NCI-H446 treated with DMSO at 0.1 percent for 48 hours (cell line): ENCODE results near the gene LY9.

Source experiments
- DNase-seq: peaks from one replicate; lab custom pipeline; 2025; lab: John Stamatoyannopoulos, UW

LY9 gene

DNA sequence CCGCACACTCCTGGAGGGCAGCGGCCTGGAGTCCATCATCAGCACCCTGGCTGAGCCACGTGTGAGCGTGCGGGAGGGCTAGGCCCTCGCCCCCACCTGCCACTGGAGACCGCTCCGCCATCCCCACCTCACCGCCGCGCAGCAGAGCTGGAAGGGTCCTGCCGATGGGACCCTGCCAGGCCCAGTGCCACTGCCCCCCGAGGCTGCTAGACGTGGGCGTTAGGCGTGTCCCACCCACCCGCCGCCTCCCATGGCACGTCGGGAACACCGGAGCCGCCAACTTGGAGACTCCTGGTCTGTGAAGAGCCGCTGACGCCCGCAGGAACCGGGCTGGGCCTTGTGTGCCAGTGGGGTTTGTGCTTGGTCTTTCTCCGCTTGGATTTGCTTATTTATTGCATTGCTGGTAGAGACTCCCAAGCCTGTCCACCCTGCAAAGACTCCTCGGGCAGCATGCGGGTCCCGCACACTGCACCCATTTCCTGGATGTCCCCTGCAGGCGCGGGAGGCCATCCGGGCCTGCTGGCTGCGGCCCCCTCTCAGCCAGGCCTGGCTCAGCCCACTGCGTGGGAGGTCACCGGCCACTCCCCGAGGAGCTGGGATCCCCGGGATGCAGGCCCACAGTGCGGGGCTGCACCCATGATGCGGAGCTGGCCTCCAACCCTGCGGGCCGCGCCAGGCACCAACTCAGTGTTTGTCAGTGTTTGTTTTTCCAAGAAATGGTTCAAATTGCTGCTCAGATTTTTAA lies 6.0 kb downstream of the LY9 start:
- no peak for DNase-seq

GRCh38 chr1:160806109-160806665 lies 10.2 kb downstream of the LY9 start:
- no peak for DNase-seq

DNA sequence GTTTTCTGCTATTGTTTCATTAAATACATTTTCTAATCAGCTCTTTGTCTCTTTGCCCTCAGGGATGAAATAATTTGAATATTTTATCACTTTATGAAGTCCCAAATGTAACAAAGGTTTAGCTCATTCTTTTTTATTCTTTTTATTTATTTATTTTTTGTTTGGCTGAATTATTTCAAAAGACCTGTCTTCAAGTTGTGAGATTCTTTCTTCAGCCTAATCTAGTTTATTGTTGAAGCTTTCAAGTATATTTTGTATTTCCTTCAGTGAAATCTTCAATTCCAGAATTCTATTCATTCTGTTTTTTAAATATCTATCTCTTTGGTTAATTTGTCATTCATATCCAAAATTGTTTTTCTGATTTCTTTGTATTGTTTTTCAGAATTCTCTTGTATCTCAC lies 10.8 kb downstream of the LY9 start:
- no peak for DNase-seq

DNA sequence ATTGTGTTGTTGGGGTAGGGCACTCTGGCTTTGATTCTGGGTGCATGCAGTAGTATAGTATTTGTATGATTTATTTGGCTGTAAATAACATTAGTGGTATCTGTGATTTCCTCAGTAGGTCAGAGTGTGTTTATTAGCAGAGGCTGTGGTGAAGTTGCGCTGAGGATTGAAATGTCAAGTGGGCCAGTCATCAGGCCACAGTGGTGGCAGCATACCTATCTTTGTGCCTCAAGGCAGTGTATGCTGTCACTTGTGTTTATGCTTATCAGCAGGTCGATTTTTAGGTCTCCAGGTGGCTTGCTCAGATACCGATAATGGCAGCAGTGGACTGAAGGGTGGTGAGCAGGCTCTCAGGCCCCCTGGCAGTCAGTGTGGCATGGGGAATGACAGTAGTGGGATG lies 11.3 kb downstream of the LY9 start:
- no peak for DNase-seq

DNA sequence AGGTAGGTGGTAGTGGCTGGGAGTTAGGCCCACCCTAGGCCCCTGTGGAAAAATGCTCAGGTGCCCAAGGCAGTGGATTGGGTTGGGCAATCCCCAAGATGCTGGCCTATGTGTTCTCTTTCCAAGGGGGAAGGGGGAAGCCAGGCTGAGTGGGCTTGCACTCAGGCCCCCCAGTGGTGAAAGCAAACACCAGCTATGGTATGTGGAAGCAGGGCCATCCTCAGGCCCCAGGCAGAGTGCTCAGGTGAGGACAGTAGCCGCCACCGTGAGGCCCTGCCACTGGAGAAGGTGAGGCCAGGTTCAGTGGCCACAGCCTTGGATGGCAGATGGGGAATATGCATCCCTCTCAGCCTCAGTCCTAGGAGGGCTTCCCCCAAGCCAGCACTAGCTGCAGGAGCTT lies 11.8 kb downstream of the LY9 start:
- no peak for DNase-seq

DNA sequence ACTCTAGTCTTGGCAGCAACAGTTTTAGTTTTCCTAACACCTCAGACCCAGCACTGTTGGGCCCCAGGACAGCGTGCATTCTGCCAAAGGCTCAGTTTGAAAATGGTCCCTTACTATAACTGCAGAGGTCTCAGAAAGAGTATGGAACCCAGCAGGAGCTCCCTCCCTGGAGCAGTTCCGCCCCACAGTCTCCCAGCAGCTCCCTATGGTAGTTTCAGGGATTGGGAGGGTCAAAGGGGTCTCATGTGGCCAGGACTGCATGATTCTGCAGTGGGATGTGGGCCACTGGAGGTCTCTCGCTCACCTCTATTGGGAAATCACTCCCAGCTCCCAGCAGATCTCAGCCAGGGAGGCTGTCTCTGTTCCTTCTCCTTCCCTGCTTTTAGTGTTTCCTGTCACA lies 12.3 kb downstream of the LY9 start:
- DNase-seq = no peak

- no peak for DNase-seq
Observed at GRCh38 chr1:160810486-160810885, 14.5 kb downstream of the LY9 start.

DNA sequence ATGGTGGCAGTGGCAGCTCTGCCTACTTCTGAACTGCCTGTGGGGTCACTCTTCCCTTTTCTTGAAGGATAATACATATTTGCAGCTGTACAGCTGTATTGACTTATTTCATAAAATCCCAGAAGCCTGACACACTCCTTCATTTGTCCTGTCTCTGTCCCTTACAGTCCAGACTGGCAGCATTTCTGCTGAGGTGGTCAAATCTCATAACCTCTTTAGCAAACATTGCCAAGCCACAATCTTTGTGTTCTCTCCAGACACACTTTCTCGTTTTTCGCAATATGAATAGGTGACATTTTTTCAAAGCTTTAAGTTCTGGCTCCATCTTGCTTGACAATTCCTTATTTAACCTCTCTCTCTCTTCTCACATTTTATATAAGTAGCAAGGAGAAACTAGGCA lies 15.2 kb downstream of the LY9 start:
- no peak for DNase-seq

DNA sequence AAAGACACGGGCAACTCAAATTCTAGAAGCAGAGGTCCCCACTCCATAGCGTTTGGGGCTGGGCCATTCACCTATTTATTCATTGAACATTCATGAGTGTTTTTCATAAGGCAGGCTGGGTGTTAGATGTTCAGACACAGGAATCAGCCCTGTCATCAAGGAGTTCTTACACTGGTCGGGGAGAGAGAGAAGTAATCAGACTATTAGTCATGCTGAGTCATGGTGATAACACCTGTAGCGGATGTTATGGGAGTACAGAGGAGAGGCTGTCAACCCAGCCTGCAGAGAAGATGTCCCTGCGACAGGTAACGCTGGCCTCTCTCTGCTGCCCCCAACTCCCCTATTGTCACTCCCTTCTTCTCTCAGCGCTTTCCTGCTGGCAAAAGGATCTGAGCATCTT lies 17.2 kb downstream of the LY9 start:
- DNase-seq = no peak

- no peak for DNase-seq
Observed at GRCh38 chr1:160814316-160814715, 18.3 kb downstream of the LY9 start.

GRCh38 chr1:160814856-160815255 lies 18.9 kb downstream of the LY9 start:
- no peak for DNase-seq

DNA sequence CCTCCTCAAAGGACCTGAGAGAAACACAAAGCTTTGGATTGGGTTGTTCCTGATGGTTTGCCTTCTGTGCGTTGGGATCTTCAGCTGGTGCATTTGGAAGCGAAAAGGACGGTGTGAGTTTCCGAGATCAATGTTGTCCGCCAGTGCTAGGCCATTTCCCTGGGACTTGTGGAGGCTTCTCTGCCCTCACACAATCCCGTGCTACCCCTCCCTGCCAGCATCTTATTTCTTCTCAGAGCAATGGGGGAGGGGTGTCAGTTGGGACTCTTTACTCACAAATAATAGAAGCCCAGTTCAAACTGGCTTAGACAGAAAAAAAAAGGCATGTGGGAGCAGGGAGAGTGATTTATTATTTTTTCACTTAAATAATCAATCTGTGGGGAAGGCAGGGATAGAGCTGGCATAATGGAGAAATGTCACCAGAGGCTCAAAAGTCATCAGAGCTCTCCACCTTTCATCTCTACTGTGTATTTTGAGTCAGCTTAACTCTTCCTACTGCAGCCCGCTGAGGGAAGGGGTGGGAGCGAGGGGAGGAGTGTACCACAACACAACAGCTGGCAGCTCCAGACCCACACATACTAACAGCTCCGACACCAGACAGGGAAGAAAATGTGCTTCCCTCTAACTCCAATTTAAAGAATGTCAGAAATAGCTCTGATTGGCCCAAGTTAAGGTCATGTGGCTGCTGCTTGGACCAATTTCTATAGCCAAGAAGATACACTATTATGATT lies 22.4 kb downstream of the LY9 start:
- DNase-seq = no peak

DNA sequence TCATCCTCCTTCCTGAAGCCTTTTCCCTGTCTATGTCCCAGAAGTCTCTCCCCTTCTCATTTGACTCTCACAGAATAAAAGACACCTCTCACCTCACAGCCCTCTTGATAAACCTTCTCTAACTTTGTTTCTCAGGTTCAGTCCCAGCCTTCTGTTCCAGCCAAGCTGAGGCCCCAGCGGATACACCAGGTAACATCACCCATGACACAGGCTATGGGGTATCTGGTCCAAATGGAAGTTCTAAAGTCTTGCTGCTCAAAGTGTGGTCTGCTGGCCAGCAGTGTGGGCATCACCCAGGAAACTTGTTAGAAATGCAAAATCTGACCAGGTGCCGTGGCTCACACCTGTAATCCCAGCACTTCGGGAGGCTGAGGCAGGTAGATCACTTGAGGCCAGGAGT lies 23.2 kb downstream of the LY9 start:
- DNase-seq = no peak

DNA sequence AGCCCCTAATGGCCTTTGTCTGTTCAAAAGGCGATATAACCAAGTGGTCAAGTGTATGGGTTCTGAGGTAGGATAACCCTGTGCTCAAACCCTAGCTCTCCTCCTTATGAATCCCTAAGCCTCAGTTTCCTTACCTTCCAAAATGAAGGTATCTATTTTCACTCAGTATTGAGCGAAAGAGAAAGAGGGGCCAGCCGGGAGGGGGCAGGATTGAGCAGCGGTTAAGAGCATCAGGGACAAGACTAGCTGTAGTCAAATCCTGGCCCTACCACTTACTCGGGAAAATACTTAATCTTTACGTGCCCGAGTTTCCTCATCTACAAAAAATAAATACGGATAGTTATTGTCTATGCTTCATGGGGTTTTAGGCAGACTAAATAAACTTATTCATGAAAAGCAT lies 25.7 kb downstream of the LY9 start:
- DNase-seq = no peak

GRCh38 chr1:160823296-160823695 lies 27.3 kb downstream of the LY9 start:
- DNase-seq = no peak

DNA sequence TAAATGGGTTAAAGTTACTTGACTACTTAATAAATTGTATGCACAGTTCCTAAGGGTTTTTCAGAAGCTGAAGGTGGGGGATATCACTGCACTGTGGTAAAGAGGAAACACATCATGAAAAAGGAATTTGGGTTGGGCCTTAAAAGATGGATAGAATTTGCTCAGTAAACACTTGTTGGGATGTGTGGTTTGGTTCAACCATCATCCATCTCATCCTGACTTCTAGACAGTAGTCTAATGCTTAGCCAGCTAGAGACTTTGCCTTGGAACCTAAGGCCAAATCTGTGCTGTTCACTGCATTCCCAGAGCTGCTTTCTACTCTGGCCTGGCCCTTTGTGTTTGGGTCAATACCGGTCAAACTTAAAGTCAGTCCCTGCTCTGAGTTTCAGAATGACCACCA lies 30.6 kb downstream of the LY9 start:
- DNase-seq = no peak

- no peak for DNase-seq
Observed at GRCh38 chr1:160827418-160827817, 31.4 kb downstream of the LY9 start.

GRCh38 chr1:160829766-160830165 lies 33.8 kb downstream of the LY9 start:
- no peak for DNase-seq

- DNase-seq = no peak
Observed at GRCh38 chr1:160830321-160831153, 34.6 kb downstream of the LY9 start.

DNA sequence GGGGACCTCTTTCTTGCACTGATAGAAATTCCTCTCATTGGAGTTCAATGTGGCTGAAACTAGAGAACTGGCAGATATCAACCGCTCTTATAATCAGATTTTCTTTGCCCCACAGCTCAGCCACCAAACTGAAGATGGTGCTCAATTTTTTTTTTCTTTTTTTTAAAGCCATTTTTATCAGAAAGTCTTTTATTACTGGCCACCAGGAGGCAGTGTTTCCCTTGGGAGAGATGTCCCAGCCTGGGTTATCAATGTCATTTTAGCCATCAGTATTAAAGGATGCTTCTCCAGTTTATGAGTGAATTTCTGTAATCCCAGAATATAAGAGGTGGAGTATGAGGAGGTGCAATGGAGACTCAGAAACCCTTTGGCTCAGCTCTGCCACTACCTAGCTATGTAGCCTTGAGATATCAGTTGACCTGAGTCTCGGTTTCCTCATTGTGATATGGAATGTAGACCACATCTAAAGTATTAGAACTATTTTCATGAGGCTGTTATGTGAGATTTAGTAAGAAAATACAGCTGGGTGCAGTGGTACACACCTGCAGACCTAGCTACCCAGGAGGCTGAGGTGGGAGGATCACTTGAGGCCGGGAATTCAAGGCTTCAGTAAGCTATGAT lies 39.1 kb downstream of the LY9 start:
- no peak for DNase-seq

GRCh38 chr1:160835751-160836150 lies 39.8 kb downstream of the LY9 start:
- no peak for DNase-seq

DNA sequence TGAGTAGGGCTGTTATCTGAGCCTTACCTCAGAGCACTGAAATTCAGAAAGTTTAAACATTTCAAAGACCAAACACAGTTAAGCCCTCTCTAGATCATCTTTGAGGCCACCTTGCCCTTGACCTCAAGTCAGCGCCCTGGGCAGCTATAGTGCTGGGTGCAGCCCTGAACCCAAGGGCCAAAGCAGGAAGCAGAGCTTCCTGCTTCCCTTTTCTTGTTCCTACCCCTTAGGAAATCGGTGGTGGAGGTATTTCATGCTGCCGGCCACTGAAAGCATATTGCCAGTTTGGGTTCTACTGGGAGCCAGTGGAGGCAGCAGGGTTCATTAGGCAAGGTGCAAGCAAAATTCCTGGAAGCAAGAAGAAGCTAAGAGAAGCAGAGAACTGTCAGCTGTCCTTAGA lies 40.6 kb downstream of the LY9 start:
- DNase-seq = no peak
